Bronchial epithelial cell (primary cell): ENCODE results near the gene IPO13. TPM values are rescaled to one million over a fixed set of nuclear protein-coding genes. Genes with fewer than 3 reads are reported as not detected.

Experiments used
- DNase-seq: peaks from one replicate; pipeline ENCODE4 v3.0.0-alpha.2; 2010; ENCODE audit warnings: low read depth
- FAIRE-seq: peaks from 2 replicates; lab custom pipeline; 2011; peaks lifted over from hg19 to GRCh38; lab: Jason Lieb, UNC
- H3K27me3 ChIP-seq: 2 replicates; pipeline ENCODE4 v1.5.1; 2011; ENCODE audit warnings: low read length; ENCODE audit not compliant: control insufficient read depth, insufficient read depth
- H3K36me3 ChIP-seq: 2 replicates; pipeline ENCODE4 v1.5.1; 2011; ENCODE audit warnings: low read length; ENCODE audit not compliant: control insufficient read depth, insufficient read depth
- H3K4me3 ChIP-seq: 2 replicates; pipeline ENCODE4 v1.5.1; 2011; ENCODE audit warnings: mild to moderate bottlenecking, low read depth, low read length, control low read depth
- CTCF ChIP-seq: IDR thresholded peaks from 2 replicates; pipeline ENCODE4 v1.5.1; 2011; ENCODE audit warnings: mild to moderate bottlenecking, moderate library complexity, low read length, control low read depth, inconsistent platforms; ENCODE audit not compliant: insufficient read depth, severe bottlenecking
- total RNA-seq: library from RNA; depleted of rRNA; stranded (reverse); fragments of >200 nt; gene quantifications from 2 replicates; pipeline ENCODE4 v1.2.1, GENCODE V29; 2014

IPO13 gene
- total RNA-seq, 1 donor from 2014 or later = 13.2 TPM

GRCh38 chr1:43978264-43978550 lies 31.5 kb downstream of the IPO13 start:
- DNase-seq = no peak
- Histone ChIP-seq H3K27me3 (no peaks in the 10 kb centered on the region), H3K4me3 (no peak overlapping the region), H3K36me3 (peaks cover 19% of the 10 kb centered on the region)
- TF ChIP-seq CTCF = no peak
- FAIRE-seq = no peak

DNA sequence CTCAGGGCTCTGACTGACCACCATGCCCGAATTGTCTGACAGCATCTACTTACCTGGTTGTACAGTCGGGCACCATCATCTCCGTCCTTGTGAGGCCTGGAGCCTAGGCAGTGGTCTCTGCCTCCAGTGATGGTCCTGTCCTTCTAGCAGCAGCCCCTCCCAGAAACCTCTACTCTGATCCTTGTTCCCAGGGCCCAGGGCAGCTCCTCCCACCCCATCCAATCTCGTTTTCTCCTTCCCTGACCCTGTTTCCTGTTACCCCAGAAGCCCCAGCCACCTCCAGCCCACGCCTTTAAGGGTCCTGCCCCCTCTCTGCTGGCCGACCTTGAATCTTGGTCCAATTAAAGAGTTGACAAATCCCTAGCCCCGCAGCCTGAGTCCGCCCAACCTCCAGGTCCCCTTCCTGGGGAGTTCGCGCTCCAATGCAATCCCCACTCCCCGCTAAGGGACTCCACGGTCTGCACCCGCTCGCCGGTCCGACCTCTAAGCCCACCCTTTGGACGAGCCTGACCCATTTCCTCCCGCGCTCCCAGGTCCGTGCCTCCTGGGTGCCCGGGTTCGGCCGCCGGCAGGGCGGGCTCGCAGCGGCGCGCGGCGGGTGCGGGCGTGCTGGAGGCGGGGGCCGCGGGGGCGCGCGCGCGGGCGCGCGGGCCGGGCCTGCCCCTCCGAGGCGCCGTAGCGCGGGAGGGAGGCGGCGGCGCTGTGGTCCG lies 32.0 kb downstream of the IPO13 start, which contains the start of gene B4GALT2:
B4GALT2 (plus strand) TSS at position 660 of the 710 bp plus-strand sequence. CDS start 1,951 bp downstream, outside the sequence.
- Histone ChIP-seq H3K27me3 (no peaks in the 10 kb centered on the region), H3K36me3 (peaks cover 19% of the 10 kb centered on the region), H3K4me3 (peak within 1 kb of the TSS; percentile 46)
- DNase-seq (no peak), FAIRE-seq (no peak)
- TF ChIP-seq CTCF = no peak

- no peak for TF ChIP-seq CTCF
- Histone ChIP-seq H3K27me3 (no peaks in the 10 kb centered on the region), H3K36me3 (peaks cover 19% of the 10 kb centered on the region), H3K4me3 (peak overlapping the region; percentile 46)
- FAIRE-seq = no peak
- DNase-seq = no peak
These were observed 32.4 kb downstream of the IPO13 start for GRCh38 chr1:43979261-43979527.

DNA sequence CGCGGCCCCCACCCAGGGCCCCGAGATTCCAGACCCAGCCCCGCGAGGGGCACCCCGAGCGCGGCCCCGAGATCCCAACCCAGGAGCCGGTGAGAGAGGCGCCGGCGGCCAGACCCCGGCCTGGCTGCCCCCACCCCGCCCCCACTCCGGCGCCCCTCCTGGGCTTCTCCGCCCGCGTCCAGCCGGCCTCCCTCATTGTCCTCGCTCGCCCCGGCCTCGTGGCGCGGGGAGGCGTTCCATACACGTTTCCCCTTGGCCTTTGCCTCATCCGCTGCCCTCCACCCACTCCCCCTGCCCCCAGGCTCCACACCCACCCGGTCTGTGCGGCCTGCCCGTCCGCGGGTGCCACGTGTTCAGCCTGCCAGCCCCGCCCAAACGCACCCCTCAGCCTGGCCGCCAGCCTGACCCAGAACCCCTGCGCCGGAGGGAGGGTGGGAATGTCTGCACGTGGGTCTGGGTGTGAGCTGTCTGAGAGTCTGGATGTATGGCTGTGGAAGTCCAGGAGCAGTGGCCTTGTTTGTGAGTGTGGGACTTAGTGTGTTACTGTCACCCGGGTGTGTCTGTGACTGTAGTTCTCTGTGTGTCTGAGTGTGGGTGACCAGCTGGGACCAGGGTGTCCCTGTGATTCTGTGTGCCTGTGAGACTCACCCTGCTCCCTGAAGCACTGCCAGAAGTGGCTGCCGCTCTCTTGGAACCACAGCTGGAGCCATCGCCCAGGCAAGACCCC lies 32.9 kb downstream of the IPO13 start:
- Histone ChIP-seq H3K4me3 (peak overlapping the region; percentile 46), H3K36me3 (peaks cover 23% of the 10 kb centered on the region), H3K27me3 (no peaks in the 10 kb centered on the region)
- no peak for TF ChIP-seq CTCF
- FAIRE-seq = peak; percentile 58
- peak; percentile 34 for DNase-seq

GRCh38 chr1:43980255-43981134 lies 33.7 kb downstream of the IPO13 start:
- DNase-seq (peak; percentile 89), FAIRE-seq (peak; percentile 84)
- Histone ChIP-seq H3K36me3 (peaks cover 25% of the 10 kb centered on the region), H3K27me3 (no peaks in the 10 kb centered on the region), H3K4me3 (peak overlapping the region; percentile 46)
- no peak for TF ChIP-seq CTCF
